ENCODE data around the gene TMEM132E.

Gene TMEM132E

GRCh38 chr17:34579979-34580684, 750 bp downstream of the TMEM132E start:
- Mint-ChIP-seq H3K27ac (no peak overlapping the region), H3K27me3 (peaks cover 74 to 93% of the 10 kb centered on the region in 2 donors), H3K4me3 (peak overlapping the region; percentile 62 to 85), H3K9me3 (no peaks in the 10 kb centered on the region), H3K4me1 (peaks cover 29 to 39% of the 10 kb centered on the region in 2 donors), H3K36me3 (no peaks in the 10 kb centered on the region)
- DNase-seq (no peak), ATAC-seq (replicated peaks) (peak in 1 of 2 donors; percentile 37)

- H3K4me3 Mint-ChIP-seq, result peak overlapping the region; percentile 53 to 62
Observed at GRCh38 chr17:34580685-34581445, 1.5 kb downstream of the TMEM132E start.

GRCh38 chr17:34581446-34582184, 2.2 kb downstream of the TMEM132E start:
- Mint-ChIP-seq H3K4me1 (peaks cover 31 to 39% of the 10 kb centered on the region in 2 donors), H3K4me3 (peak overlapping the region in 1 of 2 donors; percentile 44), H3K36me3 (no peaks in the 10 kb centered on the region), H3K27ac (no peak overlapping the region), H3K27me3 (peaks cover 79 to 95% of the 10 kb centered on the region in 2 donors), H3K9me3 (no peaks in the 10 kb centered on the region)
- no peak for DNase-seq
- ATAC-seq (replicated peaks), result no peak

More at GRCh38 chr17:34580685-34581445, 1.5 kb downstream of the TMEM132E start:
- peak in 1 of 2 donors; percentile 10 for ATAC-seq (replicated peaks)
- DNase-seq, result no peak
- H3K27me3 Mint-ChIP-seq, result peaks cover 77 to 95% of the 10 kb centered on the region in 2 donors
- H3K36me3 Mint-ChIP-seq, result no peaks in the 10 kb centered on the region
- H3K4me1 Mint-ChIP-seq, result peaks cover 31 to 39% of the 10 kb centered on the region in 2 donors
- no peaks in the 10 kb centered on the region for H3K9me3 Mint-ChIP-seq
- no peak overlapping the region for H3K27ac Mint-ChIP-seq

- Mint-ChIP-seq H3K9me3 (no peaks in the 10 kb centered on the region), H3K36me3 (no peaks in the 10 kb centered on the region), H3K4me1 (peaks cover 31 to 39% of the 10 kb centered on the region in 2 donors), H3K27ac (no peak overlapping the region), H3K27me3 (peaks cover 72 to 88% of the 10 kb centered on the region in 2 donors), H3K4me3 (no peak overlapping the region)
- ATAC-seq (replicated peaks) (peak in 1 of 2 donors; percentile 10), DNase-seq (no peak)
Observed at GRCh38 chr17:34582185-34582900, 3.0 kb downstream of the TMEM132E start.

- Mint-ChIP-seq H3K27ac (no peak overlapping the region), H3K36me3 (no peaks in the 10 kb centered on the region), H3K9me3 (no peaks in the 10 kb centered on the region), H3K4me3 (no peak overlapping the region), H3K4me1 (peaks cover 31 to 39% of the 10 kb centered on the region in 2 donors), H3K27me3 (peaks cover 73 to 88% of the 10 kb centered on the region in 2 donors)
- ATAC-seq (replicated peaks) (no peak), DNase-seq (no peak)
Observed at GRCh38 chr17:34582901-34583245, 3.5 kb downstream of the TMEM132E start.

GRCh38 chr17:34584805-34585416, 5.5 kb downstream of the TMEM132E start:
- Mint-ChIP-seq H3K4me3 (no peak overlapping the region), H3K36me3 (no peaks in the 10 kb centered on the region), H3K4me1 (peaks cover 19 to 26% of the 10 kb centered on the region in 2 donors), H3K27ac (no peak overlapping the region), H3K9me3 (no peaks in the 10 kb centered on the region), H3K27me3 (peaks cover 66 to 83% of the 10 kb centered on the region in 2 donors)
- ATAC-seq (replicated peaks) (no peak), DNase-seq (no peak)

GRCh38 chr17:34586346-34586846, 7.0 kb downstream of the TMEM132E start:
- Mint-ChIP-seq H3K4me3 (no peak overlapping the region), H3K27ac (no peak overlapping the region), H3K36me3 (no peaks in the 10 kb centered on the region), H3K27me3 (peaks cover 74 to 82% of the 10 kb centered on the region in 2 donors), H3K4me1 (peaks cover 11 to 14% of the 10 kb centered on the region in 2 donors), H3K9me3 (no peaks in the 10 kb centered on the region)
- DNase-seq (no peak), ATAC-seq (replicated peaks) (no peak)

GRCh38 chr17:34588266-34588665, 8.9 kb downstream of the TMEM132E start:
- no peak for DNase-seq
- no peak for ATAC-seq (replicated peaks)

GRCh38 chr17:34589120-34589965, 10.0 kb downstream of the TMEM132E start:
- H3K4me3 Mint-ChIP-seq, result no peak overlapping the region
- no peak overlapping the region for H3K27ac Mint-ChIP-seq
- peaks cover 0 to 5% of the 10 kb centered on the region in 2 donors for H3K4me1 Mint-ChIP-seq
- DNase-seq (no peak), ATAC-seq (replicated peaks) (no peak)
- H3K27me3 Mint-ChIP-seq, result peaks cover 60 to 79% of the 10 kb centered on the region in 2 donors
- no peaks in the 10 kb centered on the region for H3K36me3 Mint-ChIP-seq
- no peaks in the 10 kb centered on the region for H3K9me3 Mint-ChIP-seq

More at GRCh38 chr17:34588266-34588665, 8.9 kb downstream of the TMEM132E start:
- no peak overlapping the region for H3K27ac Mint-ChIP-seq
- peaks cover 63 to 80% of the 10 kb centered on the region in 2 donors for H3K27me3 Mint-ChIP-seq
- no peak overlapping the region for H3K4me3 Mint-ChIP-seq
- no peaks in the 10 kb centered on the region for H3K9me3 Mint-ChIP-seq
- H3K4me1 Mint-ChIP-seq, result peaks cover 0 to 5% of the 10 kb centered on the region in 2 donors
- no peaks in the 10 kb centered on the region for H3K36me3 Mint-ChIP-seq

- Mint-ChIP-seq H3K27ac (no peak overlapping the region), H3K27me3 (peaks cover 47 to 73% of the 10 kb centered on the region in 2 donors), H3K4me1 (peaks cover 0 to 3% of the 10 kb centered on the region in 2 donors), H3K36me3 (no peaks in the 10 kb centered on the region), H3K4me3 (no peak overlapping the region), H3K9me3 (no peaks in the 10 kb centered on the region)
- ATAC-seq (replicated peaks) (no peak), DNase-seq (no peak)
Observed at GRCh38 chr17:34592002-34592401, 12.6 kb downstream of the TMEM132E start.

- H3K27me3 Mint-ChIP-seq, result peaks cover 29 to 68% of the 10 kb centered on the region in 2 donors
- no peak overlapping the region for H3K27ac Mint-ChIP-seq
- ATAC-seq (replicated peaks) (no peak), DNase-seq (no peak)
- no peaks in the 10 kb centered on the region for H3K9me3 Mint-ChIP-seq
- H3K36me3 Mint-ChIP-seq, result no peaks in the 10 kb centered on the region
- H3K4me1 Mint-ChIP-seq, result peaks cover 0 to 4% of the 10 kb centered on the region in 2 donors
- H3K4me3 Mint-ChIP-seq, result no peak overlapping the region
Observed at GRCh38 chr17:34596920-34597319, 17.5 kb downstream of the TMEM132E start.

GRCh38 chr17:34598161-34598776, 18.9 kb downstream of the TMEM132E start:
- ATAC-seq (replicated peaks) (no peak), DNase-seq (no peak)
- peaks cover 0 to 4% of the 10 kb centered on the region in 2 donors for H3K4me1 Mint-ChIP-seq
- no peak overlapping the region for H3K4me3 Mint-ChIP-seq
- H3K27me3 Mint-ChIP-seq, result peaks cover 32 to 71% of the 10 kb centered on the region in 2 donors
- no peaks in the 10 kb centered on the region for H3K9me3 Mint-ChIP-seq
- no peak overlapping the region for H3K27ac Mint-ChIP-seq
- H3K36me3 Mint-ChIP-seq, result no peaks in the 10 kb centered on the region

Data from stimulated activated naive B cell treated with anti-CD40 and anti-IgM and Interleukin-4, amounts not matched to agents 10 μg/mL and 1 μg/mL and 100 μg/mL, for 72 hours (primary cell).